HK-2 (cell line): ENCODE results near the gene CTNNA2.
A peak's percentile ranks its signal among the peaks of the same experiment; 100 is the strongest.

ENCODE experiments used
- DNase-seq: peaks from one replicate; pipeline ENCODE4 v3.0.0-alpha.2; 2018; ENCODE audit not compliant: unreplicated experiment

Gene CTNNA2

GRCh38 chr2:79612999-79613398 is 100.1 kb downstream of the CTNNA2 start:
- no peak for DNase-seq

GRCh38 chr2:79619442-79619841 is 106.6 kb downstream of the CTNNA2 start:
- DNase-seq: no peak

- peak; percentile 1 for DNase-seq
Measured at GRCh38 chr2:79619976-79620375, 107.1 kb downstream of the CTNNA2 start.

GRCh38 chr2:79620679-79621078 is 107.8 kb downstream of the CTNNA2 start:
- DNase-seq: peak; percentile 18

DNA sequence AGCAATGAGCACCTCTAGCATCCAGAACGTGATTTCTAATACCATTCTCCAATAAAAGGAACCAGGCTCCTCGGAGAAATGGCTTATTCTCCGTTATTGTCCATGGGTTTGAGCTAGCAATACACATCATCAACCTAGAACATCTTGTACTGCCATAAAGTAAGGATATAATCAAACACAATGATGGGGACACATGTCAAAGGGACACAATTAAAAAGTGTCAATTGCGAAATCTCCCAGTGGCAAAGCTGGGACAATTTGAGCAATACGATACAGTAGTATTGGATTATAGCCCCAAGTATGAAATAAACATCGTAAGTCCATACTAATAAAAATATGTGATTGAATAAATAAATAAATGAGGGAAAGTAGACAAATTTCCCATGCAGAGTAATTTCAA is 108.4 kb downstream of the CTNNA2 start:
- DNase-seq: no peak

- no peak for DNase-seq
Measured at GRCh38 chr2:79621755-79622154, 108.9 kb downstream of the CTNNA2 start.

GRCh38 chr2:79622508-79622907 is 109.7 kb downstream of the CTNNA2 start:
- peak; percentile 6 for DNase-seq

DNA sequence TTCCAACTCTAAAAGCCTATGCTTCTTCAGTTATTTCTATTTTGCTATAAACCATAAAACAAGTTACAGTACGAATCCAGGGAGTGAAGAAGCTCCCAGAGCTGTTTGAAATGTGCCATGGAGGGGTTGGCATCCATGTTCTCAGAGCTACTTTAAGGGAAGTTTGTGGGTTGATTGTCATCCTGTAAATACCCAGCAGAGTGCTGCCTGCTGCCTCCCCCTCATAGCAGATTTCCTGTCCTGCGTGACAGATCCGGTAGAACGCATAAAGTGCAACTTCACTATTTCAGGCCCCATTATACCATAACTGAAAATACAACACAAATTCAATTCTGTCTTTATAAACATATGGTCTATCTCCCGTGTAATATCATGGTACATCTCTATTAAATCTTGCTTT is 114.4 kb downstream of the CTNNA2 start:
- no peak for DNase-seq

DNA sequence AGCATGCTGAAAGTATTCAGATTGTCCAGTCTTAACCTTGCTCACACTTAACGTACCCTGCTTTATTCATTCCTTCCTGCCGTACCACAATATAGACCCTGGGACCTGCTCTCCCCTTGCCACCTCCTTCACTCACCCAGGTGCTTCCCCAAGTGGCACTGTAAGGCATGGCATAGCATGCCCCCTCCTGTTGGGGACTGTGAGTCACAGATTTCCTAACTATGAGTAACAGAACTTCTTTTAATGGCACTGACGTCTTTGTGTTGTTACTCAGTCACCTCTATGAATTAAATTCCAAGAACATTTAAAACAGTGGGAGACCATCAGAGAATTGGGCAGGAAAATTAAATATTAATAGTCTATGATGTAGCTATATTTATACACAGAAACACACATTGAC is 117.2 kb downstream of the CTNNA2 start:
- peak; percentile 42 for DNase-seq

- DNase-seq: no peak
Measured at GRCh38 chr2:79630972-79631557, 118.2 kb downstream of the CTNNA2 start.

- DNase-seq: no peak
Measured at GRCh38 chr2:79638410-79638809, 125.6 kb downstream of the CTNNA2 start.

DNA sequence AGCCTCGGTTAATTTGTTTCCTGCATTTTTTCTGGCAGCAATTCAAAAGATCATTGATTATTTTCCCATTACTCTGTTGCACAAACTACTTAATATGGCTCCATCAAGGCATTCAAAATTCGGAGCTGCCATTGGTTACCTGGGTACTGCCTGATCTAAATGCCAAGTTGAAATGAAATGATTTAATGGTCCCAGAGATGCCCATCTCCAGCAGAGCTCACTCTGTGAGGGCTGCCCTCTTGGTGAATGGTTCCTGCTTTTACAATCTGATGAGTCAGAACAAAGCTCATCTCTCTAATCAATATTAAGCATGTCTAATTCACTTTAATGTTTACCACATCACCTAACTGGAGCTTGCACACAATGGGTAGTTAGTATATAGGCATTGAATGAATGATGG is 126.1 kb downstream of the CTNNA2 start:
- DNase-seq: no peak

GRCh38 chr2:79640001-79640400 is 127.2 kb downstream of the CTNNA2 start:
- DNase-seq: no peak

DNA sequence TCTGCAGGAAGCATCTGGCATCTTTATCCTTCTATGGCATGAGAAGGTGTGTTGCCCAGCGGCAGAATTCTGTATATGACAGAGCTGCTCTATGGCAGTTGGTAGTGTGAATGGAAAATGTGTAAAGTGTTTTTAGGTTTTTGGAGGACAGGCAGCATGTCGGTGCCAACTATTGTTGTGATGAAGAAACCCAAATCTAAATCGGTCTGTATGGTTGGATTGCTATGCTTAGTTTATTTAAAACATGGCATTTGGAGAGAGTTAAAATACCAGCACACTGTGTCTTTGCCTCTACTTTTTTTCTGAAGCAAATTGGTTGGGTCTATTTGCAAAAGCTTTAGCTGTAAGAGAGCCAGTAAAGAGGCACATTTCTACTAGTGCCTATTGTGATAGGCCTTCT is 136.7 kb downstream of the CTNNA2 start:
- DNase-seq: no peak

- DNase-seq: no peak
Measured at GRCh38 chr2:79660557-79660956, 147.7 kb downstream of the CTNNA2 start.

GRCh38 chr2:79665091-79665490 is 152.2 kb downstream of the CTNNA2 start:
- no peak for DNase-seq

GRCh38 chr2:79666430-79666829 is 153.6 kb downstream of the CTNNA2 start:
- DNase-seq: no peak

- no peak for DNase-seq
Measured at GRCh38 chr2:79669714-79670113, 156.9 kb downstream of the CTNNA2 start.

- no peak for DNase-seq
Measured at GRCh38 chr2:79670198-79670597, 157.3 kb downstream of the CTNNA2 start.

GRCh38 chr2:79686884-79687283 is 174.0 kb downstream of the CTNNA2 start:
- DNase-seq: no peak

GRCh38 chr2:79695248-79695647 is 182.4 kb downstream of the CTNNA2 start:
- DNase-seq: no peak

- no peak for DNase-seq
Measured at GRCh38 chr2:79697200-79697599, 184.3 kb downstream of the CTNNA2 start.

DNA sequence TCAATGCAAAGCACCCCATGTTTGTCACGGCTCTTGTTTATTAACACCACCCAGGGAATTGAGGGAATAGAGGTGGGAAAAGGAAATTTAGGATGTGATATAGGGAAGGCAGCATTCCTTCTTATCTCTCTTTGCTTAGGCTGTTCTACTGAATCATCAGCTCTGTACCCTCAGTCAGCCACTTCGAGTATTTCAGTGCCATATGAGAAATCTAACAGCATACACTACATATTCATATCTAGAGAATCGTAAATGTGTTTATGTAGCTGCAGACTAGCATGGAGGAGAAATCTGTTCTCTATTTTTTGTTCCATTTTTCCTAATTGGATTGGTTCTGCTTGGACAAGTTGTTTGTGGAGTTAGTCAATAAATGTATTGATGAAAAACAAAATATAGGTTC is 187.8 kb downstream of the CTNNA2 start:
- no peak for DNase-seq

GRCh38 chr2:79702905-79703304 is 190.1 kb downstream of the CTNNA2 start:
- no peak for DNase-seq
